HepG2 (cell line): ENCODE data around the gene CEP131. TPM values are rescaled to one million over a fixed set of nuclear protein-coding genes. Genes with fewer than 3 reads are reported as not detected.

Experiments
- ARNT2 ChIP-seq: sonication (generic); formaldehyde crosslinking; IDR thresholded peaks from 2 replicates; pipeline ENCODE4 v1.8.0; 2022; ENCODE audit warnings: mild to moderate bottlenecking, low read depth, missing genetic modification reagents, moderate library complexity
- ARNTL ChIP-seq: sonication (generic); formaldehyde crosslinking; IDR thresholded peaks from 2 replicates; pipeline ENCODE4 v1.4.0; 2020; ENCODE audit warnings: mild to moderate bottlenecking, missing genetic modification reagents
- BORCS8-MEF2B ChIP-seq: sonication (generic); formaldehyde crosslinking; IDR thresholded peaks from 2 replicates; pipeline ENCODE4 v1.8.0; 2022; ENCODE audit warnings: mild to moderate bottlenecking, missing genetic modification reagents
- FOXO1 ChIP-seq: sonication (generic); formaldehyde crosslinking; IDR thresholded peaks from 2 replicates; pipeline ENCODE4 v1.4.0; 2020; ENCODE audit warnings: missing genetic modification reagents
- FOXP1 ChIP-seq, 2 experiments: fragments of 450-650 bp in 1 of 2; IDR thresholded peaks; 2 replicates each; pipeline ENCODE4 v1.6.1; 2017 to 2018; ENCODE audit warnings: antibody characterized with exemption in 1 of 2
- FUBP1 ChIP-seq: sonication (generic); formaldehyde crosslinking; IDR thresholded peaks from 2 replicates; pipeline ENCODE4 v1.5.1; 2020; ENCODE audit warnings: missing genetic modification reagents, mild to moderate bottlenecking, borderline replicate concordance
- HNF4G ChIP-seq, 2 experiments: sonication (generic) in 1 of 2; formaldehyde crosslinking in 1 of 2; IDR thresholded peaks; 2 replicates each; pipeline versions ENCODE4 v1.4.0 to v1.6.1; 2011 to 2020; ENCODE audit warnings: borderline replicate concordance in 2 of 2, low read depth in 2 of 2, mild to moderate bottlenecking in 2 of 2, low read length in 1 of 2, missing genetic modification reagents in 1 of 2, moderate library complexity in 1 of 2
- HOXA3 ChIP-seq: sonication (generic); formaldehyde crosslinking; IDR thresholded peaks from 2 replicates; pipeline ENCODE4 v1.5.0; 2020; ENCODE audit warnings: missing genetic modification reagents
- IRX3 ChIP-seq: sonication (generic); formaldehyde crosslinking; IDR thresholded peaks from 2 replicates; pipeline ENCODE4 v1.8.1; 2023; ENCODE audit warnings: mild to moderate bottlenecking, low read depth, missing genetic modification reagents, borderline replicate concordance
- JUN ChIP-seq: sonication (generic); formaldehyde crosslinking; IDR thresholded peaks from 2 replicates; pipeline ENCODE4 v1.4.0; 2020; ENCODE audit warnings: mild to moderate bottlenecking, missing genetic modification reagents
- JUNB ChIP-seq: sonication (generic); formaldehyde crosslinking; IDR thresholded peaks from 2 replicates; pipeline ENCODE4 v1.8.0; 2022; ENCODE audit warnings: missing genetic modification reagents, mild to moderate bottlenecking, borderline replicate concordance
- KDM4B ChIP-seq: sonication (generic); formaldehyde crosslinking; IDR thresholded peaks from 2 replicates; pipeline ENCODE4 v1.4.0; 2020; ENCODE audit warnings: missing genetic modification reagents
- LCORL ChIP-seq, 2 experiments: fragments of 450-650 bp in 1 of 2; sonication (generic) in 1 of 2; formaldehyde crosslinking in 1 of 2; IDR thresholded peaks; 2 replicates each; pipeline versions ENCODE4 v1.5.0 to v1.6.1; 2017 to 2020; ENCODE audit warnings: antibody characterized with exemption in 1 of 2, missing genetic modification reagents in 1 of 2
- NFE2 ChIP-seq: sonication (generic); formaldehyde crosslinking; IDR thresholded peaks from 2 replicates; pipeline ENCODE4 v1.4.0; 2020; ENCODE audit warnings: missing genetic modification reagents
- SOX6 ChIP-seq, 2 experiments: fragments of 450-650 bp in 1 of 2; sonication (generic) in 1 of 2; formaldehyde crosslinking in 1 of 2; IDR thresholded peaks; 2 replicates each; pipeline versions ENCODE4 v1.4.0 to v1.6.1; 2017 to 2020; ENCODE audit warnings: antibody characterized with exemption in 1 of 2, mild to moderate bottlenecking in 1 of 2, missing genetic modification reagents in 1 of 2
- SP1 ChIP-seq, 2 experiments: fragments of 450-650 bp in 1 of 2; sonication (generic) in 1 of 2; formaldehyde crosslinking in 1 of 2; IDR thresholded peaks; 2 replicates each; pipeline versions ENCODE4 v1.4.0 to v1.6.1; 2016 to 2020; ENCODE audit warnings: missing genetic modification reagents in 1 of 2
- STAG1 ChIP-seq: sonication (generic); formaldehyde crosslinking; IDR thresholded peaks from 2 replicates; pipeline ENCODE4 v1.4.0; 2020; ENCODE audit warnings: missing genetic modification reagents
- TOE1 ChIP-seq: sonication (generic); formaldehyde crosslinking; IDR thresholded peaks from 2 replicates; pipeline ENCODE4 v1.4.0; 2020; ENCODE audit warnings: mild to moderate bottlenecking, missing genetic modification reagents
- TRIM22 ChIP-seq: fragments of 450-650 bp; IDR thresholded peaks from 2 replicates; pipeline ENCODE4 v1.6.1; 2017
- TSC22D2 ChIP-seq: sonication (generic); formaldehyde crosslinking; IDR thresholded peaks from 2 replicates; pipeline ENCODE4 v1.5.1; 2020; ENCODE audit warnings: missing genetic modification reagents, mild to moderate bottlenecking, borderline replicate concordance
- ZNF180 ChIP-seq: sonication (generic); formaldehyde crosslinking; IDR thresholded peaks from 2 replicates; pipeline ENCODE4 v1.4.0; 2020; ENCODE audit warnings: low read depth, missing genetic modification reagents, borderline replicate concordance
- ZNF224 ChIP-seq: sonication (generic); formaldehyde crosslinking; IDR thresholded peaks from 2 replicates; pipeline ENCODE4 v1.5.0; 2020; ENCODE audit warnings: mild to moderate bottlenecking, missing genetic modification reagents
- ZNF235 ChIP-seq: sonication (generic); formaldehyde crosslinking; IDR thresholded peaks from 2 replicates; pipeline ENCODE4 v1.8.1; 2023; ENCODE audit warnings: mild to moderate bottlenecking, missing genetic modification reagents, borderline replicate concordance
- ZNF296 ChIP-seq: sonication (generic); formaldehyde crosslinking; conservative IDR thresholded peaks from 2 replicates; pipeline ENCODE4 v1.5.0; 2020; ENCODE audit warnings: mild to moderate bottlenecking, missing genetic modification reagents
- ZNF441 ChIP-seq: sonication (generic); formaldehyde crosslinking; IDR thresholded peaks from 2 replicates; pipeline ENCODE4 v1.7.0; 2021; ENCODE audit warnings: missing genetic modification reagents, borderline replicate concordance
- ZNF776 ChIP-seq: sonication (generic); formaldehyde crosslinking; IDR thresholded peaks from 2 replicates; pipeline ENCODE4 v1.4.0; 2020; ENCODE audit warnings: mild to moderate bottlenecking, missing genetic modification reagents
- ZNF780A ChIP-seq: sonication (generic); formaldehyde crosslinking; IDR thresholded peaks from 2 replicates; pipeline ENCODE4 v1.8.0; 2022; ENCODE audit warnings: mild to moderate bottlenecking, missing genetic modification reagents, moderate library complexity
- polyA plus RNA-seq, 8 experiments: library from polyadenylated mRNA; depleted of rRNA in 3 of 8; stranded (reverse) in 7 of 8; unstranded in 1 of 8; fragments of >200 nt; fragmentation: Illumina TruSeq in 4 of 8; extraction: Trizol in 4 of 8; gene quantifications; 2 replicates each; pipeline versions ENCODE4 v1.2.1 to v1.2.3, GENCODE V29; 2011 to 2016; ENCODE audit warnings: low read depth in 4 of 8, missing spikeins in 1 of 8, mixed read lengths in 1 of 8; ENCODE audit not compliant: insufficient read depth in 1 of 8
- total RNA-seq, 5 experiments: library from RNA; depleted of rRNA; stranded (reverse); fragments of >200 nt; fragmentation: Illumina TruSeq; extraction: Trizol; gene quantifications; 2 replicates each; pipeline ENCODE4 v1.2.3, GENCODE V29; 2016; ENCODE audit warnings: low read depth in 1 of 5

CEP131 gene
- total and polyA plus RNA-seq, 2 of the 13 experiments (the other 11 are each of a cell fraction or from before 2014, with no cell fraction given): 5.0 to 16.8 TPM

- TF ChIP-seq ZNF776 (CRISPR knock-in tag) (no peak), JUNB (peak; percentile 61), ZNF296 (0 out of 2 replicates have a peak, but pooled peaks have one; percentile 52), BORCS8-MEF2B (no peak), LCORL (IDR thresholded peaks at IDR 0.05) (peak; percentile 24; the same call in 1 of the 2 replicates), LCORL (CRISPR knock-in tag; IDR thresholded peaks at IDR 0.05) (no peak), ZNF224 (CRISPR knock-in tag) (no peak), SOX6 (IDR thresholded peaks at IDR 0.05) (no peak), SOX6 (CRISPR knock-in tag; IDR thresholded peaks at IDR 0.05) (no peak), SP1 (IDR thresholded peaks at IDR 0.05) (no peak), SP1 (CRISPR knock-in tag; IDR thresholded peaks at IDR 0.05) (no peak), FOXP1 (IDR thresholded peaks at IDR 0.05) (no peak), FOXP1 (CRISPR knock-in tag; IDR thresholded peaks at IDR 0.05) (no peak), JUN (no peak), HNF4G (IDR thresholded peaks at IDR 0.05; ENCODE audit: borderline replicate concordance, low read depth, low read length) (no peak), HNF4G (CRISPR knock-in tag; IDR thresholded peaks at IDR 0.05; ENCODE audit: borderline replicate concordance, low read depth) (no peak), TSC22D2 (CRISPR knock-in tag) (no peak), IRX3 (no peak), TOE1 (CRISPR knock-in tag) (no peak), TRIM22 (peak; percentile 65; the same call in 1 of the 2 replicates), STAG1 (peak; percentile 97), HOXA3 (CRISPR knock-in tag) (peak; percentile 46; the same call in 1 of the 2 replicates), ZNF441 (CRISPR knock-in tag) (no peak), NFE2 (no peak), ARNTL (CRISPR knock-in tag) (no peak), FOXO1 (CRISPR knock-in tag) (no peak), ZNF780A (CRISPR knock-in tag) (0 out of 2 replicates have a peak, but pooled peaks have one; percentile 46), ARNT2 (CRISPR knock-in tag) (no peak), KDM4B (CRISPR knock-in tag) (no peak), FUBP1 (CRISPR knock-in tag) (0 out of 2 replicates have a peak, but pooled peaks have one; percentile 51), ZNF235 (CRISPR knock-in tag) (no peak), ZNF180 (CRISPR knock-in tag) (no peak)
Measured at GRCh38 chr17:81253358-81254131, 30.8 kb upstream of the CEP131 start (continued).
